H1 (cell line): Measurements from ENCODE around the gene AFAP1L1. TPM values are rescaled to one million over a fixed set of nuclear protein-coding genes. Genes with fewer than 3 reads are reported as not detected.

Source experiments
- CTCF ChIA-PET: fragments of 300-600 bp; sonication (Branson Sonifier 250); formaldehyde crosslinking; loops from one replicate; lab custom pipeline; 2021; ENCODE audit not compliant: partially characterized antibody; lab: Charles Lee
- POLR2A ChIA-PET: fragments of 300-600 bp; sonication (Branson Sonifier 250); formaldehyde crosslinking; loops from one replicate; lab custom pipeline; 2021; ENCODE audit warnings: inconsistent platforms; ENCODE audit not compliant: partially characterized antibody; lab: Charles Lee
- DNase-seq, 2 experiments: peaks; one replicate each; pipeline versions ENCODE4 v3.0.0 to v3.0.0-alpha.2; 2010 to 2022; ENCODE audit warnings: low spot score in 2 of 2, low read depth in 1 of 2, mixed read lengths in 1 of 2
- FAIRE-seq: peaks from 2 replicates; lab custom pipeline; 2011; peaks lifted over from hg19 to GRCh38; lab: Jason Lieb, UNC
- H2AFZ ChIP-seq: 2 replicates; pipeline ENCODE4 v1.8.1; 2012; ENCODE audit warnings: low read length, inconsistent platforms
- H2AK5ac ChIP-seq: 2 replicates; pipeline ENCODE4 v1.6.1; 2013; ENCODE audit warnings: low read depth, low read length
- H2BK120ac ChIP-seq: replicated peaks from 2 replicates; pipeline ENCODE3; 2013; ENCODE audit warnings: low read depth, low read length, inconsistent platforms
- H2BK12ac ChIP-seq: 2 replicates; pipeline ENCODE4 v1.6.1; 2013; ENCODE audit warnings: low read depth, low read length
- H2BK15ac ChIP-seq: 2 replicates; pipeline ENCODE4 v1.6.1; 2013; ENCODE audit warnings: low read length
- H2BK20ac ChIP-seq: 2 replicates; pipeline ENCODE4 v1.6.1; 2013; ENCODE audit warnings: low read length
- H2BK5ac ChIP-seq: 2 replicates; pipeline ENCODE4 v1.6.1; 2013; ENCODE audit warnings: low read depth, low read length
- H3K14ac ChIP-seq: 2 replicates; pipeline ENCODE4 v1.6.1; 2013; ENCODE audit warnings: inconsistent platforms; ENCODE audit not compliant: insufficient read length
- H3K18ac ChIP-seq: 2 replicates; pipeline ENCODE4 v1.6.1; 2013; ENCODE audit warnings: low read length; ENCODE audit errors: extremely low read depth
- H3K23ac ChIP-seq: 2 replicates; pipeline ENCODE4 v1.6.1; 2013; ENCODE audit warnings: inconsistent platforms; ENCODE audit not compliant: insufficient read length
- H3K23me2 ChIP-seq: 2 replicates; pipeline ENCODE4 v1.6.1; 2013; ENCODE audit warnings: low read depth, low read length
- H3K27ac ChIP-seq: 2 replicates; pipeline ENCODE4 v1.6.1; 2011; ENCODE audit warnings: low read depth, low read length, inconsistent platforms
- H3K27me3 ChIP-seq, 4 experiments: replicated peaks in 1 of 4; 1 replicate in 1 of 4; 2 replicates in 3 of 4; pipeline versions ENCODE4 v1.6.1 to v1.8.1; 2011 to 2013; ENCODE audit warnings: low read length in 3 of 4, mild to moderate bottlenecking in 3 of 4, inconsistent platforms in 2 of 4, mixed read lengths in 2 of 4, moderate library complexity in 1 of 4; ENCODE audit not compliant: control insufficient read depth in 3 of 4, insufficient read depth in 3 of 4; ENCODE audit errors: extremely low read depth in 1 of 4
- H3K36me3 ChIP-seq, 4 experiments: 2 replicates each; pipeline versions ENCODE4 v1.6.1 to v1.8.1; 2011 to 2013; ENCODE audit warnings: mild to moderate bottlenecking in 4 of 4, low read length in 3 of 4, moderate library complexity in 2 of 4, control low read depth in 1 of 4, inconsistent platforms in 1 of 4; ENCODE audit not compliant: insufficient read depth in 4 of 4, control insufficient read depth in 2 of 4
- H3K4ac ChIP-seq: replicated peaks from 2 replicates; pipeline ENCODE3; 2013; ENCODE audit warnings: low read length, low read depth, mixed read lengths, inconsistent platforms; ENCODE audit not compliant: insufficient read length
- H3K4me1 ChIP-seq, 4 experiments: replicated peaks in 1 of 4; 1 replicate in 1 of 4; 2 replicates in 3 of 4; pipeline versions ENCODE4 v1.6.1 to v1.8.1; 2011 to 2013; ENCODE audit warnings: low read length in 3 of 4, inconsistent platforms in 2 of 4, mixed read lengths in 1 of 4; ENCODE audit not compliant: insufficient read depth in 4 of 4, control insufficient read depth in 3 of 4
- H3K4me2 ChIP-seq, 2 experiments: 2 replicates each; pipeline versions ENCODE4 v1.6.1 to v1.8.1; 2011 to 2013; ENCODE audit warnings: low read depth in 2 of 2, low read length in 2 of 2, control low read depth in 1 of 2, inconsistent platforms in 1 of 2, mild to moderate bottlenecking in 1 of 2; ENCODE audit not compliant: insufficient read depth in 1 of 2
- H3K4me3 ChIP-seq, 4 experiments: fragments of 200-600, 300-600 bp in 1 of 4; sonication (generic), shearing (Covaris generic), sonication (Bioruptor Twin) in 1 of 4; 2 replicates each; pipeline versions ENCODE4 v1.5.1 to v1.8.1; 2011 to 2016; ENCODE audit warnings: low read length in 4 of 4, low read depth in 3 of 4, control low read depth in 2 of 4, inconsistent platforms in 2 of 4, mild to moderate bottlenecking in 2 of 4, mixed read lengths in 1 of 4, moderate library complexity in 1 of 4; ENCODE audit not compliant: insufficient read depth in 2 of 4; ENCODE audit errors: extremely low read depth in 1 of 4
- H3K56ac ChIP-seq: replicated peaks from 2 replicates; pipeline ENCODE3; 2013; ENCODE audit warnings: low read depth, mild to moderate bottlenecking, mixed read lengths, low read length, inconsistent platforms; ENCODE audit not compliant: insufficient read length
- H3K79me1 ChIP-seq: 2 replicates; pipeline ENCODE4 v1.6.1; 2013; ENCODE audit warnings: low read depth, low read length, control low read depth
- H3K79me2 ChIP-seq, 2 experiments: 2 replicates each; pipeline versions ENCODE4 v1.6.1 to v1.8.1; 2012 to 2013; ENCODE audit warnings: low read length in 2 of 2, mild to moderate bottlenecking in 2 of 2, inconsistent platforms in 1 of 2; ENCODE audit not compliant: insufficient read depth in 2 of 2, control insufficient read depth in 1 of 2
- H3K9ac ChIP-seq, 4 experiments: replicated peaks in 1 of 4; 1 replicate in 1 of 4; 2 replicates in 3 of 4; pipeline versions ENCODE4 v1.6.1 to v1.8.1; 2011 to 2013; ENCODE audit warnings: low read depth in 3 of 4, low read length in 3 of 4, control low read depth in 2 of 4, mild to moderate bottlenecking in 2 of 4, moderate library complexity in 2 of 4, inconsistent platforms in 1 of 4; ENCODE audit errors: extremely low read depth in 1 of 4
- H3K9me3 ChIP-seq, 2 experiments: 2 replicates each; pipeline versions ENCODE4 v1.6.1 to v1.8.1; 2012 to 2013; ENCODE audit warnings: mild to moderate bottlenecking in 2 of 2, moderate library complexity in 2 of 2, control low read depth in 1 of 2, inconsistent platforms in 1 of 2, low read depth in 1 of 2, low read length in 1 of 2, mixed read lengths in 1 of 2; ENCODE audit not compliant: insufficient read depth in 2 of 2
- H4K20me1 ChIP-seq, 2 experiments: replicated peaks in 1 of 2; 2 replicates each; pipeline versions ENCODE3 to v1.8.1; 2011 to 2013; ENCODE audit warnings: inconsistent platforms in 2 of 2, low read length in 2 of 2, mild to moderate bottlenecking in 1 of 2; ENCODE audit not compliant: insufficient read depth in 2 of 2, control insufficient read depth in 1 of 2
- H4K5ac ChIP-seq: 2 replicates; pipeline ENCODE4 v1.6.1; 2013; ENCODE audit warnings: low read length, low read depth, mixed read lengths, inconsistent platforms; ENCODE audit not compliant: insufficient read length
- H4K8ac ChIP-seq: 2 replicates; pipeline ENCODE4 v1.8.0; 2013; ENCODE audit warnings: mild to moderate bottlenecking, moderate library complexity, low read length, inconsistent platforms; ENCODE audit not compliant: insufficient read depth; ENCODE audit errors: extremely low read depth
- H4K91ac ChIP-seq: replicated peaks from 2 replicates; pipeline ENCODE3; 2013; ENCODE audit warnings: low read length, mixed read lengths, inconsistent platforms; ENCODE audit not compliant: insufficient read length
- POLR2AphosphoS5 ChIP-seq: IDR thresholded peaks from 2 replicates; pipeline ENCODE4 v1.6.1; 2011; ENCODE audit warnings: low read depth, low read length
- WGBS, 2 experiments: shearing (Covaris generic) in 1 of 2; methylation state at CpG; one replicate each; pipeline versions ENCODE4 v1.1.6 to v1.1.7; 2013 to 2015; ENCODE audit warnings: low lambda C conversion rate in 2 of 2, mixed read lengths in 2 of 2, inconsistent platforms in 1 of 2, low coverage in 1 of 2, missing lambda C conversion rate in 1 of 2; ENCODE audit not compliant: insufficient replicate concordance in 2 of 2, insufficient coverage in 1 of 2, insufficient read length in 1 of 2; ENCODE audit errors: extremely low coverage in 1 of 2, missing lambda C conversion rate in 1 of 2; 5-methylcytosine and 5-hydroxymethylcytosine counted together
- polyA plus RNA-seq, 7 experiments: library from polyadenylated mRNA; depleted of rRNA in 3 of 7; stranded (reverse) in 5 of 7; unstranded in 2 of 7; fragments of >200 nt in 5 of 7; fragments of 200-250 nt in 2 of 7; gene quantifications; 1 replicate in 5 of 7; 2 replicates in 1 of 7; 4 replicates in 1 of 7; pipeline versions ENCODE4 v1.2.1 to v1.2.3, GENCODE V29; 2011 to 2013; ENCODE audit warnings: missing spikeins in 2 of 7, mixed read lengths in 2 of 7
- total RNA-seq: library from RNA; stranded (reverse); fragmentation: NEBNext Ultra II Directional; extraction: Animal tissue kit (Norgen Biotek cat#: 25700); gene quantifications from 2 replicates; pipeline ENCODE4 v1.2.1, GENCODE V29; 2021

The AFAP1L1 gene
- total and polyA plus RNA-seq, 2 of the 8 experiments (the other 6 are each of a cell fraction or from before 2014, with no cell fraction given): 0.79 to 4.7 TPM

DNA sequence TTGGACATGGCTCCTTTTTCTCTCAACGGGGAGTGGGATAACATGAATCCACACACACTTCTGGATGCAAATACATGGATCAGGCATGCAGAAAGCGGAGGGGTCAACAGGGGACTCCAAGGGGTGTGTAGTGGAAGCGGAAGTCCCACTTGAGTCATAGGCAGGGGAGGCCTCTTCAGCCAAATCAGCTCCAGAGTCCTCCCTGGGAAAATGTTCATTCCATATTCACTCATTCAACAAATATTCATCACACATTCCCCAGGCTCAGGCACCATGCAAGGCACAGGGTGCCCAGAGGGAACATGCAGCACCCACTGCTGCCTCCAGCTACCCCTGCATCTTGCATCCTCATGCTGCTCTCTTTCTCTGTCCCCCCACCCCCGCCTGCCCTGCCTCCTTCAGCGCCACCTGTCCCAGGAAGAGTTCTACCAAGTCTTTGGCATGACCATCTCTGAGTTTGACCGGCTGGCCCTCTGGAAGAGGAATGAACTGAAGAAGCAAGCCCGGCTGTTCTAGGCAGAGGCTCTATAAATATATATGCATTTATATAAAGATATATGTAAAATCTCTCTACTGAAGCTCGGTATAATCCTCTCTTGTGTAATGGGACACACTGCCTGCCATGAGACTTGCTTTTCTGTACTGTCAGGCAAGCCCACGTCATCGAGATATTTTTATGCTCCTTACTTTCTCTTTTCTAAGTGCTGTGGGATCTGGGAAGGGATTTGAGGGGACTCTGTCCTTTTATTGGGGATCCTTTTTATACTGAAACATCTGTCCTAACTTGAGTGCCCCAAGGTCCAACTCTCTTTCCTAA lies 13.6 kb upstream of the AFAP1L1 start:
- H3K4me1 ChIP-seq: no peaks in the 10 kb centered on the region; a peak in 1 of 7 replicates
- H3K4me3 ChIP-seq: no peak overlapping the region
- no peaks in the 10 kb centered on the region for H3K9me3 ChIP-seq
- no peak overlapping the region for H3K18ac ChIP-seq
- no peak overlapping the region for H3K14ac ChIP-seq
- H4K20me1 ChIP-seq: no peaks in the 10 kb centered on the region
- H3K27me3 ChIP-seq: 0 out of 7 replicates have a peak, but pooled peaks cover 0 to 2% (median 0%) of the 10 kb centered on the region in 4 experiments
- FAIRE-seq (no peak), DNase-seq (no peak)
- CTCF ChIA-PET: interaction anchor here (0.6 to 2.0 kb wide), 10 partner anchors 8 to 419 kb away, joined by 3 to 6 read pairs (median 4); partner anchors contain the start of gene ABLIM3
- no peaks in the 10 kb centered on the region for H3K79me2 ChIP-seq
- H2BK15ac ChIP-seq: no peak overlapping the region
- POLR2A ChIA-PET: no interaction called here
- no peak overlapping the region for H3K56ac ChIP-seq
- no peaks in the 10 kb centered on the region for H3K79me1 ChIP-seq
- no peak overlapping the region for H2AK5ac ChIP-seq
- no peaks in the 10 kb centered on the region for H3K36me3 ChIP-seq
- H3K27ac ChIP-seq: no peak overlapping the region
- no peak overlapping the region for H2BK20ac ChIP-seq
- H2AFZ ChIP-seq: no peak overlapping the region
- H2BK12ac ChIP-seq: no peak overlapping the region
- no peak for TF ChIP-seq POLR2AphosphoS5
- H3K23ac ChIP-seq: no peak overlapping the region
- H2BK5ac ChIP-seq: no peak overlapping the region
- H2BK120ac ChIP-seq: no peak overlapping the region
- 82% methylated on average over 10 of the region's 10 CpGs; no CpG with 5 or more reads in 1 of the 2 experiments for WGBS, 2 experiments
- no peak overlapping the region for H3K4me2 ChIP-seq
- H3K23me2 ChIP-seq: no peaks in the 10 kb centered on the region
- H3K9ac ChIP-seq: no peak overlapping the region; a peak in 1 of 7 replicates
- H4K91ac ChIP-seq: no peak overlapping the region
- peak overlapping the region; percentile 11; the same call in 1 of the 2 replicates for H4K8ac ChIP-seq
- no peak overlapping the region for H3K4ac ChIP-seq
- no peak overlapping the region for H4K5ac ChIP-seq
